Stimulated activated naive CD4-positive, alpha-beta T cell treated with Interleukin-2 at 50 U/mL for 16 hours (primary cell): ENCODE measurements around the gene BET1L.
"Not testable (repeated sequence)": the region's sequence is repeated elsewhere in the genome, so short reads cannot be mapped to it uniquely, and the experiment has no call there.

Experiments
- DNase-seq: peaks from one replicate; lab custom pipeline; 2025; lab: John Stamatoyannopoulos, UW

BET1L gene, protein sequence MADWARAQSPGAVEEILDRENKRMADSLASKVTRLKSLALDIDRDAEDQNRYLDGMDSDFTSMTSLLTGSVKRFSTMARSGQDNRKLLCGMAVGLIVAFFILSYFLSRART

DNA sequence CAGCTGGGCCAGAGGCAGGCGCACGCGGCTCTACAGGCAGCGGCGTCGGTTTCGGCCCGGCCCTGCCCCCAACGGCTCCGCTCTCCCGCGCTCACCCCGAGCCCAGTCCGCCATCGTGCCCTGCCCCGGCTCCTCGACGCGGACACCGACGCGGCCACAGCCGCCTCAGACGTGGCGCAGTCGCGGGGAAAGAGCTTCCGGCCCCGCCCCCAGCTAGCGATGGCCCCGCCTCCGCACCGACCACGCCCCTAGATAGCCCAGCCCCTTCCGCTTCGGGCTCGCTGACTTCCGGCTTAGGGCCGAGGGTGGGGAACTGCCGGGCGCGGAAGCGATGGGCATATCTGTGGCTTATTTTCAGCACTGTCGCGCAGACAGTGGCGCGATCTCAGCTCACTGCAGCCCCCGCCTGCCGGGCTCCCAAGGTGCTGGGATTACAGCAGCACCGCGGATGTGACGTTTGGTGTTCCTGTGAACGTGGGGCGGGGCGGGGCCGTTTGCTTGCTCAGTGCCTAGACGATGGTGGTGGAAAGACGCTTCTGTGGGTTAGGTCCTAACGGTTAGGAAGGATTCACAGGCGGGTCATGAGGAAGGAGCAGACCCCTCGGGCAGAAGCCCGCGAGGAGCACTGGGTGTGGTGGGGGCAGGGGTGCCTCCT is at the start of gene BET1L, which contains the start of gene RIC8A:
Gene BET1L, minus strand, starts transcription at position 192 of the 655 bp plus-strand sequence. Its CDS starts 78 bp downstream, at position 114.
Gene RIC8A, plus strand, starts transcription at position 501 of the 655 bp plus-strand sequence. CDS start 1,147 bp downstream, outside the sequence.
- DNase-seq: peak; percentile 98

GRCh38 chr11:255816-256215 is 48.6 kb upstream of the BET1L start:
- DNase-seq: no peak

GRCh38 chr11:255176-255575 is 48.0 kb upstream of the BET1L start:
- DNase-seq: no peak

GRCh38 chr11:253886-254270 is 46.7 kb upstream of the BET1L start:
- no peak for DNase-seq

GRCh38 chr11:253160-253885 is 46.1 kb upstream of the BET1L start:
- DNase-seq: no peak

- no peak for DNase-seq
These were observed 45.5 kb upstream of the BET1L start for GRCh38 chr11:252666-253065.

GRCh38 chr11:251550-251949 is 44.4 kb upstream of the BET1L start:
- no peak for DNase-seq

- peak; percentile 72 for DNase-seq
These were observed 43.6 kb upstream of the BET1L start for GRCh38 chr11:250740-251299.

DNA sequence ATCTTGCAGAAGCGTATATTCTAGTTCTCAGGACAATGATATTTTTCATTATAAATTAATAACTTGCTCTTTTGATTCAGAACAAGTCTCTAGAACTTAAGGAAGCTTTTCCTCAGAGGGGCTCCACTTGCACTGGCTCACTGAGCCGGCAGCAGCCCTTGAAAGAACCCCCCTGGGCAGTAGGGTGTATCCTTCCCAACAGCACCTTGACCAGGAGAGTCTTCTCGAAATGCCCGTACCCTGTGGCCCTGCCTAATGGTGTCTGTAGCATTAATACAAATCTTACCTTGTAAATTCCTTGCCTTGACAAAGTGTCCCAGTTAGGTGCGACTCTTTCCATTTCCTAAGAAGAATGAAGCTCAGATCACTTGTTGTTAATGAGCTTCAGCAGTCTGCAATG is 43.1 kb upstream of the BET1L start:
- no peak for DNase-seq

- DNase-seq: no peak
These were observed 41.9 kb upstream of the BET1L start for GRCh38 chr11:249062-249461.

DNA sequence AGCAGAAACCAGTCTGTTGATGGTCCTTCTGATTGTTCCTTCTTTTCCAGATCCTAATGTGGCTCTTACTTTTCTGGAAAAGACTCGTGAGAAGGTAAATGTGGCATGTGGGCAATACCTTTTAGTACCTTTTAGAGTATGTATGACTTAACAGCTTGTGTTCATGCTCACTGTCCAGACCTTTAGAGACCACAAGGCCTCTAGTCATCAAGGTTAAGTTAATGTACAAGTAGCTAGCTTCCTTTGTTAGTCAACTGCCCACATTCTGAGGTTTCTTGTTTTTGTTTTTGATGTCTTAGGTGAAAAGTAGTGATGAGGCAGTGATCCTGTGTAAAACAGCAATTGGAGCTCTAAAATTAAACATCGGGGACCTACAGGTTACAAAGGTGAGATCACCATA is 37.2 kb upstream of the BET1L start:
- no peak for DNase-seq

- DNase-seq: no peak
These were observed 34.4 kb upstream of the BET1L start for GRCh38 chr11:241634-242033.

- DNase-seq: no peak
These were observed 33.1 kb upstream of the BET1L start for GRCh38 chr11:240315-240714.

DNA sequence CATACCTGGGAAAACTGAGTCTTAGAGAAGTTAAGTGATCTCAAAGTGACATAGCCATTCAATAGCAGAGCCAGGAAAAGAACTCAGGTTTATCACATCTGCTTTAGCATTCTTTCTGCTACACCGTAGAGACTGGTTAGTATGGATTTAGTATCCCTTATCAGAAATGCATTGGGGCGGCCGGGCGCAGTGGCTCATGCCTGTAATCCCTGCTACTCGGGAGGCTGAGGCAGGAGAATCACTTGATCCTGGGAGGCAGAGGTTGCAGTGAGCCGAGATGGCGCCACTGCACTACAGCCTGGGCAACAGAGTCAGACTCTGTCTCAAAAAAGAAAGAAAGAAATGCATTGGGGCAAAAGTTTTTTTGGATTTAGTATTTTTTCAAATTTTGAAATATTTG is 31.1 kb upstream of the BET1L start:
- not testable (repeated sequence) for DNase-seq

GRCh38 chr11:236774-237767 is 29.9 kb upstream of the BET1L start, which contains the start of gene PSMD13:
PSMD13 (plus strand) TSS chr11:236976; CDS start chr11:237050, 74 bp downstream.
- DNase-seq: peak; percentile 90

GRCh38 chr11:235997-236773 is 29.0 kb upstream of the BET1L start, which contains the start of gene SIRT3:
SIRT3 (minus strand) TSS chr11:236342; CDS start chr11:236328, 14 bp downstream.
- DNase-seq: peak; percentile 81

GRCh38 chr11:235609-235996 is 28.4 kb upstream of the BET1L start:
- no peak for DNase-seq

DNA sequence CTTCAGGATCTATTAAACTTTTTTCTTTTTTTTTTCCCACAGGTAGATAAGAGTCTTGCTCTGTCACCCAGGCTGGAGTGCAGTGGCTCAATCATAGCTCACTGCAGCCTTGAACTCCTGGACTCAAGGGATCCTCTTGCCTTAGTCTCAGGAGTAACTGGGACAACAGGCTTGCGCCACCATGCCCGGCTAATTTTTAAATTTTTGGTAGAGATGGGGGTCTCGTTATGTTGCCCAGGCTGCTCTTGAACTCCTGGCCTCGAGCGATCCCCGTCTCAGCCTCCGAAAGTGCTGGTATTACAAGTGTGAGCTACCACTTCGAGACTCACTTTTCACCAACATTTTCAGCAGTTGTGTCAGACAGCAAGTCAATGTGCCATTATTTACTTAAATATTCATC is 28.0 kb upstream of the BET1L start:
- no peak for DNase-seq

- no peak for DNase-seq
These were observed 25.8 kb upstream of the BET1L start for GRCh38 chr11:232783-233565.

GRCh38 chr11:230431-230830 is 23.2 kb upstream of the BET1L start:
- no peak for DNase-seq
